H9 (cell line): ENCODE data around the gene ING1. TPM values are rescaled to one million over a fixed set of nuclear protein-coding genes. Genes with fewer than 3 reads are reported as not detected.

Source experiments
- DNase-seq: peaks from one replicate; pipeline ENCODE4 v3.0.0-alpha.2; 2017
- H2AFZ ChIP-seq: one replicate; pipeline ENCODE4 v1.6.1; 2013; ENCODE audit warnings: mild to moderate bottlenecking, low read length, control low read depth, moderate library complexity
- H2AK5ac ChIP-seq: 2 replicates; pipeline ENCODE4 v1.6.1; 2013; ENCODE audit warnings: low read length, control low read depth, mixed read lengths; ENCODE audit not compliant: insufficient read length
- H2BK120ac ChIP-seq: one replicate; pipeline ENCODE4 v1.6.1; 2013; ENCODE audit warnings: low read depth, mild to moderate bottlenecking, low read length, control low read depth, inconsistent platforms; ENCODE audit not compliant: poor library complexity, severe bottlenecking
- H2BK12ac ChIP-seq: 2 replicates; pipeline ENCODE4 v1.6.1; 2013; ENCODE audit warnings: low read length, control low read depth, mixed read lengths, low read depth; ENCODE audit not compliant: insufficient read length
- H2BK15ac ChIP-seq: 2 replicates; pipeline ENCODE4 v1.6.1; 2013; ENCODE audit warnings: low read depth, low read length, control low read depth
- H2BK20ac ChIP-seq: one replicate; pipeline ENCODE4 v1.6.1; 2013; ENCODE audit warnings: low read depth, mild to moderate bottlenecking, low read length, control low read depth, inconsistent platforms; ENCODE audit not compliant: poor library complexity, severe bottlenecking
- H2BK5ac ChIP-seq: 2 replicates; pipeline ENCODE4 v1.6.1; 2013; ENCODE audit warnings: low read length, control low read depth, mixed read lengths; ENCODE audit not compliant: insufficient read length
- H3K14ac ChIP-seq: 2 replicates; pipeline ENCODE4 v1.6.1; 2013; ENCODE audit warnings: low read length, control low read depth; ENCODE audit not compliant: insufficient read depth
- H3K18ac ChIP-seq: 2 replicates; pipeline ENCODE4 v1.6.1; 2013; ENCODE audit warnings: low read depth, mild to moderate bottlenecking, mixed read lengths, low read length, control low read depth; ENCODE audit not compliant: insufficient read length
- H3K23ac ChIP-seq: 2 replicates; pipeline ENCODE4 v1.6.1; 2013; ENCODE audit warnings: low read length, control low read depth, mixed read lengths, low read depth; ENCODE audit not compliant: insufficient read length
- H3K23me2 ChIP-seq: 2 replicates; pipeline ENCODE4 v1.6.1; 2013; ENCODE audit warnings: low read depth, mild to moderate bottlenecking, mixed read lengths, low read length, control low read depth; ENCODE audit not compliant: insufficient read length, poor library complexity, severe bottlenecking
- H3K27ac ChIP-seq: 2 replicates; pipeline ENCODE4 v1.5.1; 2013; ENCODE audit warnings: low read length, control low read depth, mixed read lengths, low read depth; ENCODE audit not compliant: insufficient read length
- H3K27me3 ChIP-seq: 2 replicates; pipeline ENCODE4 v1.6.1; 2013; ENCODE audit warnings: low read length, control low read depth, inconsistent platforms; ENCODE audit not compliant: insufficient read depth
- H3K4ac ChIP-seq: 2 replicates; pipeline ENCODE4 v1.6.1; 2013; ENCODE audit warnings: low read depth, mild to moderate bottlenecking, control low read depth, inconsistent platforms, low read length, moderate library complexity
- H3K4me1 ChIP-seq: 2 replicates; pipeline ENCODE4 v1.6.1; 2013; ENCODE audit warnings: low read length, control low read depth, inconsistent platforms; ENCODE audit not compliant: insufficient read depth
- H3K4me2 ChIP-seq: 2 replicates; pipeline ENCODE4 v1.6.1; 2013; ENCODE audit warnings: low read length, control low read depth, mixed read lengths; ENCODE audit not compliant: insufficient read length, insufficient read depth
- H3K56ac ChIP-seq: 2 replicates; pipeline ENCODE4 v1.6.1; 2013; ENCODE audit warnings: low read depth, mild to moderate bottlenecking, mixed read lengths, low read length, control low read depth; ENCODE audit not compliant: insufficient read length
- H3K79me1 ChIP-seq: 2 replicates; pipeline ENCODE4 v1.6.1; 2013; ENCODE audit warnings: low read depth, mild to moderate bottlenecking, moderate library complexity, low read length, control low read depth, inconsistent platforms; ENCODE audit not compliant: insufficient read depth, poor library complexity, severe bottlenecking
- H3K79me2 ChIP-seq: 2 replicates; pipeline ENCODE4 v1.6.1; 2013; ENCODE audit warnings: low read length, control low read depth, inconsistent platforms; ENCODE audit not compliant: insufficient read depth
- H3K9ac ChIP-seq: 2 replicates; pipeline ENCODE4 v1.6.1; 2013; ENCODE audit warnings: low read length, control low read depth, mixed read lengths; ENCODE audit not compliant: insufficient read length; ENCODE audit errors: extremely low read depth
- H3K9me3 ChIP-seq: one replicate; pipeline ENCODE4 v1.6.1; 2013; ENCODE audit warnings: low read depth, low read length, inconsistent platforms; ENCODE audit not compliant: control insufficient read depth
- H3T11ph ChIP-seq: one replicate; pipeline ENCODE4 v1.6.1; 2013; ENCODE audit warnings: mild to moderate bottlenecking, low read length, control low read depth, inconsistent platforms
- H4K20me1 ChIP-seq: one replicate; pipeline ENCODE4 v1.6.1; 2013; ENCODE audit not compliant: control insufficient read depth, insufficient read length, insufficient read depth
- H4K5ac ChIP-seq: 2 replicates; pipeline ENCODE4 v1.6.1; 2013; ENCODE audit warnings: low read depth, mild to moderate bottlenecking, mixed read lengths, low read length, control low read depth; ENCODE audit not compliant: insufficient read length
- H4K8ac ChIP-seq: replicated peaks from 2 replicates; pipeline ENCODE4 v1.6.1; 2013; ENCODE audit warnings: low read length, control low read depth, mixed read lengths, low read depth; ENCODE audit not compliant: insufficient read length
- H4K91ac ChIP-seq: 2 replicates; pipeline ENCODE4 v1.6.1; 2013; ENCODE audit warnings: low read depth, mild to moderate bottlenecking, moderate library complexity, mixed read lengths, low read length, control low read depth; ENCODE audit not compliant: insufficient read length
- H3K27ac Mint-ChIP-seq, 3 experiments: 2 replicates in 2 of 3; 3 replicates in 1 of 3; pipeline ENCODE4 v1.8.0; 2020 to 2021; ENCODE audit warnings: mixed read lengths in 3 of 3, mild to moderate bottlenecking in 1 of 3, moderate library complexity in 1 of 3
- H3K27me3 Mint-ChIP-seq: 2 replicates; pipeline ENCODE4 v1.8.0; 2021; ENCODE audit warnings: low read depth, mild to moderate bottlenecking, moderate library complexity, mixed read lengths
- H3K36me3 Mint-ChIP-seq, 3 experiments: 2 replicates in 2 of 3; 3 replicates in 1 of 3; pipeline ENCODE4 v1.8.0; 2020 to 2021; ENCODE audit warnings: low read depth in 3 of 3, mixed read lengths in 3 of 3; ENCODE audit not compliant: insufficient read depth in 1 of 3
- H3K4me1 Mint-ChIP-seq, 2 experiments: 2 replicates each; pipeline ENCODE4 v1.8.0; 2020; ENCODE audit warnings: mixed read lengths in 2 of 2
- H3K4me3 Mint-ChIP-seq, 2 experiments: 2 replicates in 1 of 2; 3 replicates in 1 of 2; pipeline ENCODE4 v1.8.0; 2020 to 2021; ENCODE audit warnings: mild to moderate bottlenecking in 2 of 2, mixed read lengths in 2 of 2, moderate library complexity in 1 of 2
- H3K9me3 Mint-ChIP-seq, 2 experiments: 2 replicates in 1 of 2; 3 replicates in 1 of 2; pipeline ENCODE4 v1.8.0; 2020; ENCODE audit warnings: mild to moderate bottlenecking in 2 of 2, mixed read lengths in 2 of 2, moderate library complexity in 1 of 2
- CTCF ChIP-seq: fragments of 200-600 bp; sonication (generic); conservative IDR thresholded peaks from 3 replicates; pipeline ENCODE4 v1.8.0; 2021; ENCODE audit warnings: antibody characterized with exemption, mild to moderate bottlenecking
- WGBS: extraction: QIAGEN DNeasy Blood & Tissue Kit; methylation state at CpG from one replicate; pipeline ENCODE4 v1.1.7; 2013; ENCODE audit warnings: missing lambda C conversion rate, low lambda C conversion rate, mixed read lengths; ENCODE audit not compliant: insufficient read length; ENCODE audit errors: extremely low coverage; 5-methylcytosine and 5-hydroxymethylcytosine counted together
- total RNA-seq: library from RNA; stranded (reverse); gene quantifications from 2 replicates; pipeline ENCODE4 v1.2.1, GENCODE V29; 2021

Gene ING1
- total RNA-seq, 1 experiment from 2014 or later = 17.3 TPM

- H3K27ac Mint-ChIP-seq = no peak overlapping the region; a peak in 1 of 7 replicates
- H2AFZ ChIP-seq = no peak overlapping the region
- H3K4me3 Mint-ChIP-seq = no peak overlapping the region
Observed at GRCh38 chr13:110666255-110666533, 47.3 kb upstream of the ING1 start.

More at GRCh38 chr13:110666255-110666533, 47.3 kb upstream of the ING1 start:
- no peak for DNase-seq
- Histone ChIP-seq H3K23me2 (no peaks in the 10 kb centered on the region), H4K8ac (no peak overlapping the region), H3K18ac (no peak overlapping the region), H4K5ac (no peak overlapping the region), H3K9me3 (peaks cover 9% of the 10 kb centered on the region), H3K79me2 (no peaks in the 10 kb centered on the region), H3K4ac (no peak overlapping the region), H2BK15ac (no peak overlapping the region), H2BK20ac (no peak overlapping the region), H3K27ac (no peak overlapping the region), H3K27me3 (no peaks in the 10 kb centered on the region), H2BK12ac (no peak overlapping the region), H3K14ac (no peak overlapping the region; the same call in 1 of the 2 replicates), H2BK120ac (no peak overlapping the region), H3K23ac (no peak overlapping the region), H3K9ac (no peak overlapping the region), H2BK5ac (no peak overlapping the region), H2AK5ac (no peak overlapping the region), H3K79me1 (no peaks in the 10 kb centered on the region), H3T11ph (no peak overlapping the region), H3K4me2 (no peak overlapping the region), H4K20me1 (no peaks in the 10 kb centered on the region), H3K56ac (no peak overlapping the region), H4K91ac (no peak overlapping the region), H3K4me1 (no peaks in the 10 kb centered on the region)
- Mint-ChIP-seq H3K36me3 (peaks cover 75 to 93% (median 91%) of the 10 kb centered on the region in 3 experiments), H3K9me3 (peaks cover 32 to 33% of the 10 kb centered on the region in 2 experiments), H3K27me3 (no peaks in the 10 kb centered on the region), H3K4me1 (peaks cover 3% of the 10 kb centered on the region in 2 experiments; a peak in 2 of 4 replicates)
- no peak for TF ChIP-seq CTCF
- WGBS = no CpG with 5 or more reads among the region's 8 CpGs
